ENCODE data around the gene ZNF511.

The ZNF511 gene

GRCh38 chr10:133326745-133327650, 18.3 kb downstream of the ZNF511 start:
- Histone ChIP-seq H3K4me1 (ENCODE audit: control insufficient read depth in 1 of 2, insufficient read depth in 2 of 2, low read length in 2 of 2) (peaks cover 7 to 16% of the 10 kb centered on the region in 2 experiments), H3K4me2 (ENCODE audit: low read length) (no peak overlapping the region), H3K27ac (ENCODE audit: low read depth, low read length) (no peak overlapping the region), H3K18ac (ENCODE audit: low read length) (no peak overlapping the region), H3K36me3 (ENCODE audit: control insufficient read depth in 1 of 2, insufficient read depth in 2 of 2, low read length in 2 of 2) (no peaks in the 10 kb centered on the region), H3K79me2 (ENCODE audit: control insufficient read depth, insufficient read depth, low read length, poor library complexity) (no peaks in the 10 kb centered on the region), H4K12ac (ENCODE audit: low read depth, low read length) (no peak overlapping the region), H4K8ac (ENCODE audit: low read depth, low read length) (no peak overlapping the region), H3K23ac (ENCODE audit: low read length) (no peak overlapping the region), H3K27me3 (ENCODE audit: insufficient read depth, low read length) (peaks cover 23% of the 10 kb centered on the region), H3K79me1 (ENCODE audit: low read length) (no peaks in the 10 kb centered on the region), H4K91ac (ENCODE audit: low read depth, low read length) (no peak overlapping the region), H2BK5ac (ENCODE audit: low read depth, low read length, poor library complexity) (no peak overlapping the region), H2AK5ac (ENCODE audit: low read length) (no peak overlapping the region), H3K9ac (ENCODE audit: low read length) (no peak overlapping the region), H3K9me3 (ENCODE audit: insufficient read depth, low read depth, low read length) (peaks cover 4% of the 10 kb centered on the region), H3K14ac (ENCODE audit: low read length) (no peak overlapping the region), H2BK120ac (ENCODE audit: insufficient read depth, low read length, poor library complexity) (no peak overlapping the region), H2AFZ (ENCODE audit: insufficient read depth, low read length, poor library complexity) (no peak overlapping the region), H3K4ac (ENCODE audit: low read depth, low read length) (no peak overlapping the region), H2BK12ac (ENCODE audit: low read length) (no peak overlapping the region), H3K4me3 (ENCODE audit: low read depth, low read length) (no peak overlapping the region)
- DNase-seq: no peak
- no CpG with 5 or more reads among the region's 28 CpGs for WGBS (ENCODE audit: extremely low coverage, insufficient coverage, insufficient read length)

GRCh38 chr10:133327651-133328357, 19.1 kb downstream of the ZNF511 start:
- Histone ChIP-seq H3K27me3 (ENCODE audit: insufficient read depth, low read length) (peaks cover 26% of the 10 kb centered on the region), H3K4me2 (ENCODE audit: low read length) (no peak overlapping the region), H4K8ac (ENCODE audit: low read depth, low read length) (no peak overlapping the region), H3K14ac (ENCODE audit: low read length) (no peak overlapping the region), H2BK5ac (ENCODE audit: low read depth, low read length, poor library complexity) (no peak overlapping the region), H2BK12ac (ENCODE audit: low read length) (no peak overlapping the region), H4K12ac (ENCODE audit: low read depth, low read length) (no peak overlapping the region), H3K4me3 (ENCODE audit: low read depth, low read length) (no peak overlapping the region), H3K27ac (ENCODE audit: low read depth, low read length) (no peak overlapping the region), H4K91ac (ENCODE audit: low read depth, low read length) (no peak overlapping the region), H3K36me3 (ENCODE audit: control insufficient read depth in 1 of 2, insufficient read depth in 2 of 2, low read length in 2 of 2) (no peaks in the 10 kb centered on the region), H3K23ac (ENCODE audit: low read length) (no peak overlapping the region), H3K79me2 (ENCODE audit: control insufficient read depth, insufficient read depth, low read length, poor library complexity) (no peaks in the 10 kb centered on the region), H3K18ac (ENCODE audit: low read length) (no peak overlapping the region), H2AFZ (ENCODE audit: insufficient read depth, low read length, poor library complexity) (no peak overlapping the region), H3K4ac (ENCODE audit: low read depth, low read length) (no peak overlapping the region), H3K9ac (ENCODE audit: low read length) (no peak overlapping the region), H2BK120ac (ENCODE audit: insufficient read depth, low read length, poor library complexity) (no peak overlapping the region), H3K79me1 (ENCODE audit: low read length) (no peaks in the 10 kb centered on the region), H2AK5ac (ENCODE audit: low read length) (no peak overlapping the region), H3K4me1 (ENCODE audit: control insufficient read depth in 1 of 2, insufficient read depth in 2 of 2, low read length in 2 of 2) (peaks cover 7 to 16% of the 10 kb centered on the region in 2 experiments), H3K9me3 (ENCODE audit: insufficient read depth, low read depth, low read length) (peaks cover 4% of the 10 kb centered on the region)
- no CpG with 5 or more reads among the region's 12 CpGs for WGBS (ENCODE audit: extremely low coverage, insufficient coverage, insufficient read length)
- no peak for DNase-seq

- Histone ChIP-seq H3K9ac (ENCODE audit: low read length) (peak overlapping the region; percentile 18), H3K4me3 (ENCODE audit: low read depth, low read length) (no peak overlapping the region), H3K18ac (ENCODE audit: low read length) (no peak overlapping the region), H3K27ac (ENCODE audit: low read depth, low read length) (no peak overlapping the region), H3K4ac (ENCODE audit: low read depth, low read length) (no peak overlapping the region), H2AK5ac (ENCODE audit: low read length) (no peak overlapping the region), H2BK12ac (ENCODE audit: low read length) (no peak overlapping the region), H2BK5ac (ENCODE audit: low read depth, low read length, poor library complexity) (no peak overlapping the region), H3K23ac (ENCODE audit: low read length) (no peak overlapping the region), H3K9me3 (ENCODE audit: insufficient read depth, low read depth, low read length) (peaks cover 8% of the 10 kb centered on the region), H3K79me2 (ENCODE audit: control insufficient read depth, insufficient read depth, low read length, poor library complexity) (no peaks in the 10 kb centered on the region), H4K8ac (ENCODE audit: low read depth, low read length) (no peak overlapping the region), H4K91ac (ENCODE audit: low read depth, low read length) (no peak overlapping the region), H4K12ac (ENCODE audit: low read depth, low read length) (no peak overlapping the region), H3K4me2 (ENCODE audit: low read length) (no peak overlapping the region), H3K36me3 (ENCODE audit: control insufficient read depth in 1 of 2, insufficient read depth in 2 of 2, low read length in 2 of 2) (no peaks in the 10 kb centered on the region), H2AFZ (ENCODE audit: insufficient read depth, low read length, poor library complexity) (no peak overlapping the region), H3K79me1 (ENCODE audit: low read length) (no peaks in the 10 kb centered on the region), H3K4me1 (ENCODE audit: control insufficient read depth in 1 of 2, insufficient read depth in 2 of 2, low read length in 2 of 2) (peaks cover 7 to 16% of the 10 kb centered on the region in 2 experiments), H3K27me3 (ENCODE audit: insufficient read depth, low read length) (peaks cover 31% of the 10 kb centered on the region), H3K14ac (ENCODE audit: low read length) (no peak overlapping the region), H2BK120ac (ENCODE audit: insufficient read depth, low read length, poor library complexity) (no peak overlapping the region)
- no CpG with 5 or more reads among the region's 15 CpGs for WGBS (ENCODE audit: extremely low coverage, insufficient coverage, insufficient read length)
- no peak for DNase-seq
Measured at GRCh38 chr10:133328358-133329343, 19.9 kb downstream of the ZNF511 start.

All from trophoblast cell (in vitro differentiated cells and primary cell).